Loucy (cell line): ENCODE results near the gene KRTAP10-3.

Experiments
- H2AFZ ChIP-seq: fragments of 200-600 bp; sonication (generic); 2 replicates; pipeline ENCODE4 v1.6.0; 2016; ENCODE audit warnings: antibody characterized with exemption, mild to moderate bottlenecking, low read length, moderate library complexity
- H3F3A ChIP-seq: fragments of 200-600 bp; 2 replicates; pipeline ENCODE4 v1.6.0; 2016; ENCODE audit warnings: antibody characterized with exemption, low read depth, mild to moderate bottlenecking
- H3K27me3 ChIP-seq: fragments of 200-600 bp; sonication (generic); 2 replicates; pipeline ENCODE4 v1.6.1; 2014; ENCODE audit warnings: low read length, mild to moderate bottlenecking; ENCODE audit not compliant: insufficient read depth, poor library complexity, severe bottlenecking
- H3K36me3 ChIP-seq: fragments of 200-600 bp; sonication (generic); 2 replicates; pipeline ENCODE4 v1.6.1; 2016; ENCODE audit warnings: low read length; ENCODE audit not compliant: insufficient read depth
- H3K4me1 ChIP-seq: fragments of 200-600 bp; sonication (generic); 2 replicates; pipeline ENCODE4 v1.5.1; 2014; ENCODE audit warnings: low read length, mild to moderate bottlenecking; ENCODE audit not compliant: insufficient read depth, poor library complexity, severe bottlenecking
- H3K4me2 ChIP-seq: fragments of 200-600 bp; sonication (generic); 2 replicates; pipeline ENCODE4 v1.6.0; 2014; ENCODE audit warnings: antibody characterized with exemption, low read length, low read depth, mild to moderate bottlenecking; ENCODE audit not compliant: poor library complexity, severe bottlenecking
- H3K4me3 ChIP-seq: fragments of 200-600 bp; sonication (generic); 2 replicates; pipeline ENCODE4 v1.5.1; 2014; ENCODE audit warnings: low read length, mild to moderate bottlenecking, mixed read lengths; ENCODE audit not compliant: poor library complexity, severe bottlenecking
- H3K79me2 ChIP-seq: fragments of 200-600 bp; sonication (generic); 2 replicates; pipeline ENCODE4 v1.6.1; 2014; ENCODE audit warnings: low read length; ENCODE audit not compliant: insufficient read depth
- H3K9ac ChIP-seq: fragments of 200-600 bp; sonication (generic); 2 replicates; pipeline ENCODE4 v1.6.0; 2014; ENCODE audit warnings: mild to moderate bottlenecking, low read depth, low read length, moderate library complexity; ENCODE audit not compliant: poor library complexity, severe bottlenecking
- H3K9me2 ChIP-seq: fragments of 200-600 bp; sonication (generic); replicated peaks from 2 replicates; pipeline ENCODE4 v1.6.1; 2016; ENCODE audit warnings: low read depth, low read length, mixed read lengths
- H3K9me3 ChIP-seq: fragments of 200-600 bp; sonication (generic); 2 replicates; pipeline ENCODE4 v1.6.1; 2014; ENCODE audit warnings: mild to moderate bottlenecking, antibody characterized with exemption, low read length, low read depth; ENCODE audit not compliant: insufficient read depth
- H4K20me1 ChIP-seq: fragments of 200-600 bp; sonication (generic); 2 replicates; pipeline ENCODE4 v1.6.0; 2014; ENCODE audit warnings: antibody characterized with exemption, low read length, mild to moderate bottlenecking; ENCODE audit not compliant: insufficient read depth, poor library complexity, severe bottlenecking
- CTCF ChIP-seq: fragments of 200-600 bp; sonication (generic); conservative IDR thresholded peaks from 2 replicates; pipeline ENCODE4 v1.5.1; 2014; ENCODE audit warnings: mild to moderate bottlenecking, antibody characterized with exemption, low read length
- EZH2phosphoT487 ChIP-seq: fragments of 200-600 bp; IDR thresholded peaks from 2 replicates; pipeline ENCODE4 v1.6.1; 2018; ENCODE audit warnings: antibody characterized with exemption, mild to moderate bottlenecking, moderate library complexity, borderline replicate concordance

Gene KRTAP10-3

DNA sequence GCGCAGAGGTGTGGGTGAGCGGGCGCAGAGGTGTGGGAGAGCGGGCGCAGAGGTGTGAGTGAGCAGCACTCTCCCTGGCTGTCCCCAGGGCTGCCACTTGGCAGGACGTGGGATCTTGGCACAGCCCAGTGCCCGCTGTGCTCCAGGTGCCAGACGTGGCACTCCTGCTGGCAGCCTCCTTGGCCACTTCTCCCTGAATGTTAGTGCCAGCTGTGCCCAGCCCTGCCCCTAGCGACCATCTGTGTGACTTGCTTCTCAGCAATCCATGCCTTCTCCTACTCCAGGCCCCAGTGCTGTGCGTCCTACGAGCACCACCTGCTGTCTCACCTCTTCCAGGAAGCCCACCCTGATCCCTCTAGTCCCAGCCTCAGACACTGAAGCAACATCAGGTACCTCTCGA is 49.1 kb downstream of the KRTAP10-3 start:
- Histone ChIP-seq H3F3A (no peaks in the 10 kb centered on the region), H3K9me3 (no peaks in the 10 kb centered on the region), H3K79me2 (no peaks in the 10 kb centered on the region), H3K4me3 (no peak overlapping the region), H3K9ac (no peak overlapping the region), H3K36me3 (no peaks in the 10 kb centered on the region), H3K4me1 (no peaks in the 10 kb centered on the region), H3K27me3 (no peaks in the 10 kb centered on the region), H4K20me1 (no peaks in the 10 kb centered on the region), H2AFZ (no peak overlapping the region), H3K9me2 (no peaks in the 10 kb centered on the region), H3K4me2 (no peak overlapping the region)
- TF ChIP-seq EZH2phosphoT487 (no peak), CTCF (peak; percentile 36)

DNA sequence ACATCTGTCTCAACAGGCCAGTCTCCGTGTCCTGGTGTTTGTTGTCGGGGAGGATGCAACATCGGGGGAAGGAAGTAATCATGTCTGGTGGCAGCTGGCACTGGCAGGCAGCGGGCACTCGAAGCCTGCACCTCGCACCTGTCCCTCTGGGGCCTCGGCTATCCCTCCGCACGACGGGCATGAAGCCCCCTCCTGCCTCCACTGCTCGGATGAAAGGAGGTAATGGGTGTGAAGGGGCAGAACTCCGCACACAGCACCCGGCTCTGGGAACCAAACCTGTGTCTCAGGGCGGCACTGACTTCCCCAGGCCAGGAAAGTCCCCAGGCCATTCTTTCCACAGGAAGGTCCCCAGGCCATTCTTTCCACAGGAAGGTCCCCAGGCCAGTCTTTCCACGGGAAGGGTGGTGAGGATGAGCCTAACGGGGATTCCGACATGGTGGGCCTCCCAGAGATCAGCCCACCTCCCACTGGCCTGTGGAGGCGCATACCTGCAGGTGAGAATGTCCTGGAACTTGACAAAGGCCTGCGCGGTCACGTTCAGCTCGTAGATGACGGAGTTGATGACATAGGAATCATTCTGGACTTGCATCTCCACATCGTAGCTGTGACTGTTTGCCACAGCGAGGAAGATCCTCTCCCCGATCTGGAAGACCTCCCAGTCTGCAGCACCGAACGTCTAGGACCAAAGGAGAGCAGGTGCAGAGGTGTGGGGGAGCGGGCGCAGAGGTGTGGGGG is 49.7 kb downstream of the KRTAP10-3 start:
- no peak for TF ChIP-seq CTCF
- no peak for TF ChIP-seq EZH2phosphoT487
- H3K9ac ChIP-seq, result no peak overlapping the region
- H3K36me3 ChIP-seq, result no peaks in the 10 kb centered on the region
- no peak overlapping the region for H3K4me2 ChIP-seq
- no peaks in the 10 kb centered on the region for H3F3A ChIP-seq
- H2AFZ ChIP-seq, result no peak overlapping the region
- no peak overlapping the region for H3K4me3 ChIP-seq
- H3K27me3 ChIP-seq, result no peaks in the 10 kb centered on the region
- H3K4me1 ChIP-seq, result no peaks in the 10 kb centered on the region
- no peaks in the 10 kb centered on the region for H3K9me3 ChIP-seq
- no peaks in the 10 kb centered on the region for H3K79me2 ChIP-seq
- H3K9me2 ChIP-seq, result no peaks in the 10 kb centered on the region
- H4K20me1 ChIP-seq, result no peaks in the 10 kb centered on the region

GRCh38 chr21:44508426-44508710 is 50.2 kb downstream of the KRTAP10-3 start:
- H3F3A ChIP-seq, result no peaks in the 10 kb centered on the region
- no peak overlapping the region for H3K4me3 ChIP-seq
- no peak overlapping the region for H2AFZ ChIP-seq
- TF ChIP-seq CTCF, result no peak
- no peak for TF ChIP-seq EZH2phosphoT487
- no peaks in the 10 kb centered on the region for H3K27me3 ChIP-seq
- no peaks in the 10 kb centered on the region for H3K36me3 ChIP-seq
- H3K9ac ChIP-seq, result no peak overlapping the region
- H3K4me2 ChIP-seq, result no peak overlapping the region
- H3K79me2 ChIP-seq, result no peaks in the 10 kb centered on the region
- no peaks in the 10 kb centered on the region for H4K20me1 ChIP-seq
- no peaks in the 10 kb centered on the region for H3K4me1 ChIP-seq
- H3K9me2 ChIP-seq, result no peaks in the 10 kb centered on the region
- no peaks in the 10 kb centered on the region for H3K9me3 ChIP-seq
